GM21447 (cell line): ENCODE results near the gene EIF1.
"Not testable (repeated sequence)": the region's sequence is repeated elsewhere in the genome, so short reads cannot be mapped to it uniquely, and the experiment has no call there.

Experiments
- ATAC-seq: cut with Tn5 transposase; IDR thresholded peaks from one replicate; pipeline ENCODE4 v1.9.1; 2021; ENCODE audit not compliant: unreplicated experiment

EIF1 gene

GRCh38 chr17:41697122-41697962 is 8.7 kb downstream of the EIF1 start:
- ATAC-seq: no peak

GRCh38 chr17:41700843-41701242 is 12.2 kb downstream of the EIF1 start:
- ATAC-seq: not testable (repeated sequence)

- ATAC-seq: no peak
Measured at GRCh38 chr17:41702712-41703111, 14.0 kb downstream of the EIF1 start.

GRCh38 chr17:41705271-41705991 is 16.7 kb downstream of the EIF1 start:
- ATAC-seq: no peak

- no peak for ATAC-seq
Measured at GRCh38 chr17:41707803-41708669, 19.4 kb downstream of the EIF1 start.

- no peak for ATAC-seq
Measured at GRCh38 chr17:41710472-41711090, 21.9 kb downstream of the EIF1 start.

- no peak for ATAC-seq
Measured at GRCh38 chr17:41711669-41712400, 23.1 kb downstream of the EIF1 start, which contains the start of gene GAST. Gene GAST (plus strand): TSS chr17:41712331. CDS start chr17:41715437, 3,106 bp downstream.

GRCh38 chr17:41717408-41718286 is 29.0 kb downstream of the EIF1 start:
- ATAC-seq: no peak

GRCh38 chr17:41718287-41718645 is 29.6 kb downstream of the EIF1 start:
- ATAC-seq: no peak

- ATAC-seq: no peak
Measured at GRCh38 chr17:41722231-41722630, 33.5 kb downstream of the EIF1 start.

GRCh38 chr17:41723801-41724475 is 35.3 kb downstream of the EIF1 start:
- ATAC-seq: no peak

- ATAC-seq: no peak
Measured at GRCh38 chr17:41724476-41725050, 35.9 kb downstream of the EIF1 start.

- ATAC-seq: no peak
Measured at GRCh38 chr17:41725134-41725533, 36.4 kb downstream of the EIF1 start.

GRCh38 chr17:41728056-41728455 is 39.4 kb downstream of the EIF1 start:
- ATAC-seq: no peak

GRCh38 chr17:41730479-41730878 is 41.8 kb downstream of the EIF1 start:
- ATAC-seq: no peak

GRCh38 chr17:41731836-41732235 is 43.2 kb downstream of the EIF1 start:
- ATAC-seq: no peak

GRCh38 chr17:41733348-41734138 is 44.9 kb downstream of the EIF1 start:
- ATAC-seq: no peak
